ENCODE data around the gene RNF215.
A peak's percentile ranks its signal among the peaks of the same experiment; 100 is the strongest.

RNF215 gene

GRCh38 chr22:30386960-30387827 is at the start of gene RNF215:
TSS of gene RNF215 (minus strand) at chr22:30387411. CDS start at chr22:30387313, 98 bp downstream.
- peak; percentile 90 for DNase-seq

GRCh38 chr22:30436196-30436595 is 49.0 kb upstream of the RNF215 start:
- no peak for DNase-seq

- no peak for DNase-seq
Observed at GRCh38 chr22:30435674-30436126, 48.5 kb upstream of the RNF215 start.

- DNase-seq, result no peak
Observed at GRCh38 chr22:30434843-30435242, 47.6 kb upstream of the RNF215 start.

- DNase-seq, result no peak
Observed at GRCh38 chr22:30433773-30434172, 46.6 kb upstream of the RNF215 start.

GRCh38 chr22:30433227-30433626 is 46.0 kb upstream of the RNF215 start:
- DNase-seq, result no peak

- no peak for DNase-seq
Observed at GRCh38 chr22:30432520-30432919, 45.3 kb upstream of the RNF215 start.

GRCh38 chr22:30432096-30432495 is 44.9 kb upstream of the RNF215 start:
- DNase-seq, result no peak

GRCh38 chr22:30430933-30431332 is 43.7 kb upstream of the RNF215 start:
- no peak for DNase-seq

GRCh38 chr22:30429887-30430286 is 42.7 kb upstream of the RNF215 start:
- no peak for DNase-seq

- no peak for DNase-seq
Observed at GRCh38 chr22:30427871-30428270, 40.7 kb upstream of the RNF215 start.

GRCh38 chr22:30426388-30427353 is 39.5 kb upstream of the RNF215 start:
- DNase-seq, result peak; percentile 85

- DNase-seq, result peak; percentile 83
Observed at GRCh38 chr22:30425616-30426387, 38.6 kb upstream of the RNF215 start, which contains the start of gene MTFP1. TSS of gene MTFP1 (plus strand) at chr22:30425768. CDS start at chr22:30425880, 112 bp downstream.

- no peak for DNase-seq
Observed at GRCh38 chr22:30425327-30425615, 38.1 kb upstream of the RNF215 start.

- DNase-seq, result no peak
Observed at GRCh38 chr22:30424534-30425326, 37.5 kb upstream of the RNF215 start.

GRCh38 chr22:30423959-30424533 is 36.8 kb upstream of the RNF215 start:
- DNase-seq, result peak; percentile 100

GRCh38 chr22:30423301-30423958 is 36.2 kb upstream of the RNF215 start:
- DNase-seq, result no peak

GRCh38 chr22:30422481-30423300 is 35.5 kb upstream of the RNF215 start:
- peak; percentile 66 for DNase-seq

- no peak for DNase-seq
Observed at GRCh38 chr22:30421695-30422480, 34.7 kb upstream of the RNF215 start.

Data from right hindlimb (tissue), 1 donor.